Activated CD4-positive, alpha-beta T cell treated with anti-CD3 and anti-CD28 coated beads, Interleukin-2, amount 10 ng/mL, durations not matched to agents 7 days and 5 days (primary cell): ENCODE data around the gene IGF1R. TPM values are rescaled to one million over a fixed set of nuclear protein-coding genes. Genes with fewer than 3 reads are reported as not detected.

ENCODE experiments used
- CTCF ChIA-PET: fragments of 350-600 bp; sonication (Branson Sonifier 250); formaldehyde crosslinking; loops from one replicate; lab custom pipeline; 2021; ENCODE audit warnings: antibody characterized with exemption; lab: Charles Lee
- POLR2A ChIA-PET: fragments of 350-600 bp; sonication (Branson Sonifier 250); formaldehyde crosslinking; loops from one replicate; lab custom pipeline; 2021; ENCODE audit warnings: antibody characterized with exemption; lab: Charles Lee
- DNase-seq: peaks from one replicate; pipeline ENCODE4 v3.0.0-alpha.2; 2020
- H3K27ac Mint-ChIP-seq: one replicate; pipeline ENCODE4 v1.8.0; 2021; ENCODE audit warnings: mild to moderate bottlenecking, moderate library complexity, mixed read lengths
- H3K27me3 Mint-ChIP-seq: one replicate; pipeline ENCODE4 v1.8.0; 2021; ENCODE audit warnings: mixed read lengths
- H3K36me3 Mint-ChIP-seq: one replicate; pipeline ENCODE4 v1.8.0; 2021; ENCODE audit warnings: low read depth, mixed read lengths
- H3K4me1 Mint-ChIP-seq: one replicate; pipeline ENCODE4 v1.8.0; 2021; ENCODE audit warnings: mixed read lengths
- H3K4me3 Mint-ChIP-seq: one replicate; pipeline ENCODE4 v1.8.0; 2021; ENCODE audit warnings: mild to moderate bottlenecking, moderate library complexity, mixed read lengths
- H3K9me3 Mint-ChIP-seq: one replicate; pipeline ENCODE4 v1.8.0; 2021; ENCODE audit warnings: mixed read lengths
- total RNA-seq, 2 experiments: library from RNA; stranded (reverse); gene quantifications; one replicate each; pipeline ENCODE4 v1.2.3, GENCODE V29; 2021

IGF1R gene
- total RNA-seq, 2 experiments from 2014 or later: 18.8 to 24.8 TPM

- H3K36me3 Mint-ChIP-seq: no peaks in the 10 kb centered on the region
- H3K4me3 Mint-ChIP-seq: no peak overlapping the region
- ChIA-PET POLR2A (no interaction called here), CTCF (interaction anchor here (1.2 kb wide), 1 partner anchor 9 kb away, joined by 3 read pairs; no protein-coding TSS in a partner anchor)
- H3K4me1 Mint-ChIP-seq: peaks cover 18% of the 10 kb centered on the region
- DNase-seq: no peak
- no peak overlapping the region for H3K27ac Mint-ChIP-seq
- H3K27me3 Mint-ChIP-seq: no peaks in the 10 kb centered on the region
- no peaks in the 10 kb centered on the region for H3K9me3 Mint-ChIP-seq
Observed at GRCh38 chr15:98798375-98798893, 150.1 kb downstream of the IGF1R start.

GRCh38 chr15:98799461-98800390, 151.4 kb downstream of the IGF1R start:
- no peaks in the 10 kb centered on the region for H3K27me3 Mint-ChIP-seq
- peak overlapping the region; percentile 39 for H3K27ac Mint-ChIP-seq
- CTCF ChIA-PET: no interaction called here
- H3K4me3 Mint-ChIP-seq: no peak overlapping the region
- H3K9me3 Mint-ChIP-seq: no peaks in the 10 kb centered on the region
- no peak for DNase-seq
- peaks cover 18% of the 10 kb centered on the region for H3K4me1 Mint-ChIP-seq
- POLR2A ChIA-PET: no interaction called here
- H3K36me3 Mint-ChIP-seq: no peaks in the 10 kb centered on the region

DNA sequence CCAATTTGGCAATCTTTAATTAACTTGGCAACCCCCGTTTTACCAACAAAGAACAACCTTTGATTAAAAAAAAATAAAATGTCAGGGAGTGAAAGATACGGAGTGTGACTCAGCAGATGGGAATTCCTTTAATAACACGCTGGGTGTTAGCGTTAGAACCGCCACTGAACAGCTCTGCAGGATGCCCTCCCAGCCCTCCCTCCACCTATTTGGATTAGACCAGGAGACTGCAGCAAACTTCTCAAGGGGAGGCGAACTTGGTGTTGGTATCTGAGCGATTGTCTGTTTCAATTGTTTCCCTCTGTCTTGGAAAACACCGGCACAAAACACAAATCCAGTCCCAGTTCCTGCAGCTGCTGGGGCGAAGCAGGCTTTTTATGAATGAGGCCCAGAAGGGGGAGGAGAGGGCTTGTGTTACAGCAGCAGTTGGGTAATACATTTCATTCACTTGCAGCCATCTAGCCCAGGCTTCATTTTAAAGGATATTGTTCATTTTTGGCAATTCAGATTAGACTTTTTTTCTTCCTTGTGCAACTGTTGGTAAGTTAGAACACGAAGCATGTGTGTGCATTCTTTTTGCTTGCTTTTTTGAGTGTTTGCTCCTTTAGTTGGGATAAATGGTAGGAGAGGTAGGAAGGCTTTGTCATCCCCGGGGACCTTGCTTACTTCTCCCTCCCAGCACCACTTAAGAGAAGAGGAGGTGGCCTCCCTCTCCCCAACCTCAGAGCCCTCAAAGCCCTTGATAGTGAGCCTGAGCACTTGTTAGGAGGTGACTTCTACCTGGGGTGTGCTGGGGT, 152.3 kb downstream of the IGF1R start:
- ChIA-PET POLR2A (interaction anchor here (0.6 kb wide), 1 partner anchor 29 kb away, joined by 3 read pairs; no protein-coding TSS in a partner anchor), CTCF (no interaction called here)
- Mint-ChIP-seq H3K27me3 (no peaks in the 10 kb centered on the region), H3K4me3 (no peak overlapping the region), H3K4me1 (peaks cover 18% of the 10 kb centered on the region), H3K36me3 (no peaks in the 10 kb centered on the region), H3K27ac (no peak overlapping the region), H3K9me3 (no peaks in the 10 kb centered on the region)
- no peak for DNase-seq

DNA sequence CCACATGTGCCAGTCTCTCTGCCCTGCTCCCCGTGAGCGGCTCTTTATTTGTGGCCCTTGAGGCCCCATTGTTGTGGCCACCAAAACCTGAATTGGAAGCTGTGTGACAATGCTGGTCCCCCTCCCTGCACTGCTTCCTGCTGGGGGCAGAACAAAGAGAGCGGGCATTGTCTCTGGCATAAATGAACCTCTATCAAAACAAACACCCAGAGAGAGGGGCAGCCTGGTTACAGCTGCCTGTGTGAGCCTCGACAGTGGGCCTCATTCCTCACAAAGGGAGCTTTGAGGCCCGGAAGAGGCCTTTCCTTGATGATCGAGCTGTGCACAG, 152.9 kb downstream of the IGF1R start:
- Mint-ChIP-seq H3K27me3 (no peaks in the 10 kb centered on the region), H3K27ac (no peak overlapping the region), H3K36me3 (no peaks in the 10 kb centered on the region), H3K9me3 (no peaks in the 10 kb centered on the region), H3K4me3 (no peak overlapping the region), H3K4me1 (peaks cover 18% of the 10 kb centered on the region)
- DNase-seq: no peak
- CTCF ChIA-PET: no interaction called here
- POLR2A ChIA-PET: interaction anchor here (0.6 kb wide), 1 partner anchor 30 kb away, joined by 3 read pairs; no protein-coding TSS in a partner anchor

DNA sequence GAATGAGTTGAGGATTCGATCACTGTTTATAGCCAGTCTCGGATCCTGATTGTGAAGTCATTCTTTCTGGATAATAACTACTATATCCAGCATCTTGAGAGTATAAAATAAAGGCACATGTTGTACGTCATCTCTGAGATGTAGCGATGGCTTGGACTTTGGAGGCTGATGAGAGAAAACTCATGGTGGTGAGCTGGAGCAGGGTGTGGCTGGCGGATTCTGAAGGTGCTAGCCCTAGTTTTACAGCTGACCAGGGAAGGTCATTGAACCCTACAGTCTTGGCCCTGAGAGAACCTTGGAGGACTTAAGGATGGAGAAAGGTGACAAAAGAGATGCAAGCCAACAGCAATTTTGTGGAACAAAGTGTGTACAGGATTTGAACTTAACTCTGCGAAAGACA, 153.8 kb downstream of the IGF1R start:
- H3K4me1 Mint-ChIP-seq: peaks cover 18% of the 10 kb centered on the region
- DNase-seq: no peak
- H3K27me3 Mint-ChIP-seq: no peaks in the 10 kb centered on the region
- ChIA-PET POLR2A (no interaction called here), CTCF (no interaction called here)
- H3K9me3 Mint-ChIP-seq: no peaks in the 10 kb centered on the region
- H3K27ac Mint-ChIP-seq: no peak overlapping the region
- no peak overlapping the region for H3K4me3 Mint-ChIP-seq
- no peaks in the 10 kb centered on the region for H3K36me3 Mint-ChIP-seq

GRCh38 chr15:98803228-98804056, 155.1 kb downstream of the IGF1R start:
- no peaks in the 10 kb centered on the region for H3K9me3 Mint-ChIP-seq
- H3K4me1 Mint-ChIP-seq: peaks cover 18% of the 10 kb centered on the region
- CTCF ChIA-PET: no interaction called here
- POLR2A ChIA-PET: no interaction called here
- no peak overlapping the region for H3K4me3 Mint-ChIP-seq
- no peak for DNase-seq
- no peak overlapping the region for H3K27ac Mint-ChIP-seq
- H3K27me3 Mint-ChIP-seq: no peaks in the 10 kb centered on the region
- H3K36me3 Mint-ChIP-seq: no peaks in the 10 kb centered on the region

DNA sequence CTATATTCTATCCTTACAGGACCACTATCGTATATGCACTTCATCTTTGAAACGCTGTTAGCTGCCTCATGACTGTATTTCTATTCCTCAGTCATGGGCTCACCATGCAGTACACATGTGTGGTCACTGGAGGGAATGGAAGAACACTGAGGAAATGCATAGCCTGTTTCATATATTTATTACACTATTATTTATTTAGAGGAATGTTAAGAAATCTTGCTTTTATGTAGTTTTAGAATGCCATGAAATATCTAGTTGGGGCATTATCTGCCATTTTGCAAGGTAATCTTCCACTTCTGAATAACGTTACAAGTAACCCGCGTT, 155.7 kb downstream of the IGF1R start:
- H3K4me3 Mint-ChIP-seq: no peak overlapping the region
- no peaks in the 10 kb centered on the region for H3K36me3 Mint-ChIP-seq
- POLR2A ChIA-PET: no interaction called here
- H3K9me3 Mint-ChIP-seq: no peaks in the 10 kb centered on the region
- H3K27me3 Mint-ChIP-seq: no peaks in the 10 kb centered on the region
- peaks cover 18% of the 10 kb centered on the region for H3K4me1 Mint-ChIP-seq
- H3K27ac Mint-ChIP-seq: no peak overlapping the region
- DNase-seq: no peak
- CTCF ChIA-PET: no interaction called here

DNA sequence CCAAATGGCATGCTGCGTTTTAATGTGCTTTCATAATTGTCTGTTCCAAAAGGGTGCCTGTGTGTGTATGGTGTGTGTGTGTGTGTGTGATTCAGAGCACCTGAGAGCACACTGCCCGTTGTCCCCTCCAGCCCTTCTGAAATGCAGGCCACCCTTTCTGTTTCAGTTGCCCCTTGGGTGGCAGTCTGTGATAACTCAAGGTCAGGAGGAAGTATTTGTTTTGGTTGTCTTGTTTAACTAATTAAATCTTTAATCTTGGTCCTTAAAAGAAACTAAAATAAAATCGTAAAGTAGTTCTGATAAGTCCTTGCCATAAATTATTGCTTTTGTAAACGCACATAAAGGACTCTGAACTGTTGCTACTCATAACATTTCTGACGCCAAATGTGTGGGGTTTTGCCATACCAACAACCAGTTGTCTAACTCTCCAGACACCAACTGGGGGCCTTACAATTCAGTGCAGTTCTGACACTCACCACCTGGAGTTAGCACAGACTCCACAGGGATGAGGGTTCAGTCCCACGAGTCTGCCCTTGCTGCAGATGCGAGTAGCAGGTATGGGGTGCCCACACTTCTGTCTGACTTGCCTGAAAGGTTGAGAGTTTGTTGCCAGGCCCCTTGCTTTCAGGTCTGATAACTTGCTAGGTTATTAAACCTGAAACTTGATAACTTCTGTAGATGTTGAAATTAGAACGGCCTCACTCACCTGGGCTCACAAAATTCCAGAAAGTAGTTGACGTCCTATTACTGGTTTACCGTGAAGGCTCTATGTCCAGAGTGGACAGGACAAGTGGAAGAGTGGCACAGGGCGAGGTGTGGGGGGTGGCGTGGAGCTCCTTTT, 157.3 kb downstream of the IGF1R start:
- H3K4me3 Mint-ChIP-seq: no peak overlapping the region
- no peak for DNase-seq
- H3K4me1 Mint-ChIP-seq: peaks cover 13% of the 10 kb centered on the region
- ChIA-PET CTCF (no interaction called here), POLR2A (no interaction called here)
- no peak overlapping the region for H3K27ac Mint-ChIP-seq
- H3K27me3 Mint-ChIP-seq: no peaks in the 10 kb centered on the region
- H3K9me3 Mint-ChIP-seq: no peaks in the 10 kb centered on the region
- H3K36me3 Mint-ChIP-seq: no peaks in the 10 kb centered on the region

GRCh38 chr15:98806275-98806895, 158.0 kb downstream of the IGF1R start:
- no peaks in the 10 kb centered on the region for H3K36me3 Mint-ChIP-seq
- H3K4me1 Mint-ChIP-seq: peaks cover 6% of the 10 kb centered on the region
- no peak for DNase-seq
- CTCF ChIA-PET: no interaction called here
- no peaks in the 10 kb centered on the region for H3K9me3 Mint-ChIP-seq
- POLR2A ChIA-PET: no interaction called here
- H3K27ac Mint-ChIP-seq: no peak overlapping the region
- H3K27me3 Mint-ChIP-seq: no peaks in the 10 kb centered on the region
- no peak overlapping the region for H3K4me3 Mint-ChIP-seq

DNA sequence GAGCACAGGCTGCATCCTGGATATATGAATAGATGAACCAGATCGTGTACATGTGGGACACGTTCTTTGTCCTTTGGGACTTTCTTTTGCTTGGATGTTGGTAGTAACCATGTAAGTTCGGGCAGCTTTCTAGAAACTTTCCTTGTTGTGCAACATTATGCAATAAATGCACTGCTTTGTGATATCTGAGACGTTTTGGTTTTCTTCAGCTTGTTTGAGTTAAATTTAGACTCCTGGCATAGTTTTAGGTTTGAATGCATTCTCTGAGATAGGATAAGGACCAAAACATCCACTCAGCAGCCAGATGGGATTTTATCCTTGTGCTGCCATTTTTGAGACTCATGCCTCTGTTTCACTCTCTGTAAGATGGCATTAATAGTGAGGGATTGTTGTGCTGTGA, 158.9 kb downstream of the IGF1R start:
- no peaks in the 10 kb centered on the region for H3K36me3 Mint-ChIP-seq
- CTCF ChIA-PET: interaction anchor here (1.1 to 1.4 kb wide), 2 partner anchors 11 to 13 kb away, joined by 4 read pairs; no protein-coding TSS in a partner anchor
- H3K4me1 Mint-ChIP-seq: peaks cover under 1% of the 10 kb centered on the region
- no peaks in the 10 kb centered on the region for H3K27me3 Mint-ChIP-seq
- DNase-seq: no peak
- no peak overlapping the region for H3K4me3 Mint-ChIP-seq
- H3K27ac Mint-ChIP-seq: no peak overlapping the region
- POLR2A ChIA-PET: no interaction called here
- H3K9me3 Mint-ChIP-seq: no peaks in the 10 kb centered on the region

- no peaks in the 10 kb centered on the region for H3K4me1 Mint-ChIP-seq
- no peaks in the 10 kb centered on the region for H3K27me3 Mint-ChIP-seq
- no peaks in the 10 kb centered on the region for H3K36me3 Mint-ChIP-seq
- no peaks in the 10 kb centered on the region for H3K9me3 Mint-ChIP-seq
- ChIA-PET POLR2A (no interaction called here), CTCF (interaction anchor here (0.7 to 1.4 kb wide), 3 partner anchors 48 to 290 kb away, joined by 3 to 7 read pairs (median 3); no protein-coding TSS in a partner anchor)
- H3K4me3 Mint-ChIP-seq: no peak overlapping the region
- H3K27ac Mint-ChIP-seq: no peak overlapping the region
- DNase-seq: no peak
Observed at GRCh38 chr15:98809273-98809672, 160.9 kb downstream of the IGF1R start.
